ENCODE results near the gene ABHD17A. TPM values are rescaled to one million over a fixed set of nuclear protein-coding genes. Genes with fewer than 3 reads are reported as not detected.
"Not testable (repeated sequence)": the region's sequence is repeated elsewhere in the genome, so short reads cannot be mapped to it uniquely, and the experiment has no call there.

Gene ABHD17A
- total RNA-seq, 2 donors from 2014 or later: 92.6 to 99.5 TPM

- H3K9me3 ChIP-seq: no peaks in the 10 kb centered on the region
- no peaks in the 10 kb centered on the region for H3K27me3 ChIP-seq
- no peak for DNase-seq (ENCODE audit: low spot score)
- no peak overlapping the region for H3K4me3 ChIP-seq
- no peaks in the 10 kb centered on the region for H3K36me3 ChIP-seq
- H3K4me1 ChIP-seq: peaks cover 0 to 22% of the 10 kb centered on the region in 2 donors
- TF ChIP-seq, protein P1, sequence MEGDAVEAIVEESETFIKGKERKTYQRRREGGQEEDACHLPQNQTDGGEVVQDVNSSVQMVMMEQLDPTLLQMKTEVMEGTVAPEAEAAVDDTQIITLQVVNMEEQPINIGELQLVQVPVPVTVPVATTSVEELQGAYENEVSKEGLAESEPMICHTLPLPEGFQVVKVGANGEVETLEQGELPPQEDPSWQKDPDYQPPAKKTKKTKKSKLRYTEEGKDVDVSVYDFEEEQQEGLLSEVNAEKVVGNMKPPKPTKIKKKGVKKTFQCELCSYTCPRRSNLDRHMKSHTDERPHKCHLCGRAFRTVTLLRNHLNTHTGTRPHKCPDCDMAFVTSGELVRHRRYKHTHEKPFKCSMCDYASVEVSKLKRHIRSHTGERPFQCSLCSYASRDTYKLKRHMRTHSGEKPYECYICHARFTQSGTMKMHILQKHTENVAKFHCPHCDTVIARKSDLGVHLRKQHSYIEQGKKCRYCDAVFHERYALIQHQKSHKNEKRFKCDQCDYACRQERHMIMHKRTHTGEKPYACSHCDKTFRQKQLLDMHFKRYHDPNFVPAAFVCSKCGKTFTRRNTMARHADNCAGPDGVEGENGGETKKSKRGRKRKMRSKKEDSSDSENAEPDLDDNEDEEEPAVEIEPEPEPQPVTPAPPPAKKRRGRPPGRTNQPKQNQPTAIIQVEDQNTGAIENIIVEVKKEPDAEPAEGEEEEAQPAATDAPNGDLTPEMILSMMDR (IDR thresholded peaks at IDR 0.05): no peak
- no peak overlapping the region for H3K27ac ChIP-seq
Observed at GRCh38 chr19:1893791-1894190, 8.5 kb upstream of the ABHD17A start.

GRCh38 chr19:1889907-1890306 is 4.6 kb upstream of the ABHD17A start:
- H3K4me3 ChIP-seq: no peak overlapping the region
- no peaks in the 10 kb centered on the region for H3K9me3 ChIP-seq
- no peaks in the 10 kb centered on the region for H3K36me3 ChIP-seq
- H3K27me3 ChIP-seq: no peaks in the 10 kb centered on the region
- peaks cover 0 to 15% of the 10 kb centered on the region in 2 donors for H3K4me1 ChIP-seq
- no peak overlapping the region for H3K27ac ChIP-seq
- DNase-seq (ENCODE audit: low spot score): no peak
- TF ChIP-seq, protein P1 (IDR thresholded peaks at IDR 0.05): no peak

- H3K27me3 ChIP-seq: no peaks in the 10 kb centered on the region
- TF ChIP-seq, protein P1 (IDR thresholded peaks at IDR 0.05): no peak
- no peaks in the 10 kb centered on the region for H3K9me3 ChIP-seq
- DNase-seq (ENCODE audit: low spot score): no peak
- H3K27ac ChIP-seq: no peak overlapping the region
- no peak overlapping the region for H3K4me3 ChIP-seq
- no peaks in the 10 kb centered on the region for H3K36me3 ChIP-seq
- H3K4me1 ChIP-seq: peaks cover 0 to 30% of the 10 kb centered on the region in 2 donors
Observed at GRCh38 chr19:1888385-1888784, 3.1 kb upstream of the ABHD17A start.

DNA sequence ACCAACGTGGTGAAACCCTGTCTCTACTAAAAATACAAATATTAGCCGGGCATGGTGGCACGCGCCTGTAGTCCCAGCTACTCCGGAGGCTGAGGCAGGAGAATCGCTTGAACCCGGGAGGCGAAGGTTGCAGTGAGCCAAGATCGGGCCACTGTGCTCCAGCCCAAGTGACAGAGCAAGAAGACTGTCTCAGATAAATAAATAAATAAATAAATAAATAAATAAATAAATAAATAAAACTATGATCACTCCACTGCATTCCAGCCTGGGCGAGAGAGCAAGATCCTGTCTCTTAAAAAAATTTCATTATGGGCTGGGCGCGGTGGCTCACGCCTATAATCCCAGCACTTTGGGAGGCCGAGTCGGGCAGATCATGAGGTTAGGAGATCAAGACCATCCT is 1.1 kb upstream of the ABHD17A start:
- H3K9me3 ChIP-seq; DNase-seq (ENCODE audit: low spot score); H3K27me3 ChIP-seq; H3K36me3 ChIP-seq; H3K4me3 ChIP-seq; H3K27ac ChIP-seq: not testable (repeated sequence)
- peaks cover 0 to 50% of the 10 kb centered on the region in 2 donors for H3K4me1 ChIP-seq

DNA sequence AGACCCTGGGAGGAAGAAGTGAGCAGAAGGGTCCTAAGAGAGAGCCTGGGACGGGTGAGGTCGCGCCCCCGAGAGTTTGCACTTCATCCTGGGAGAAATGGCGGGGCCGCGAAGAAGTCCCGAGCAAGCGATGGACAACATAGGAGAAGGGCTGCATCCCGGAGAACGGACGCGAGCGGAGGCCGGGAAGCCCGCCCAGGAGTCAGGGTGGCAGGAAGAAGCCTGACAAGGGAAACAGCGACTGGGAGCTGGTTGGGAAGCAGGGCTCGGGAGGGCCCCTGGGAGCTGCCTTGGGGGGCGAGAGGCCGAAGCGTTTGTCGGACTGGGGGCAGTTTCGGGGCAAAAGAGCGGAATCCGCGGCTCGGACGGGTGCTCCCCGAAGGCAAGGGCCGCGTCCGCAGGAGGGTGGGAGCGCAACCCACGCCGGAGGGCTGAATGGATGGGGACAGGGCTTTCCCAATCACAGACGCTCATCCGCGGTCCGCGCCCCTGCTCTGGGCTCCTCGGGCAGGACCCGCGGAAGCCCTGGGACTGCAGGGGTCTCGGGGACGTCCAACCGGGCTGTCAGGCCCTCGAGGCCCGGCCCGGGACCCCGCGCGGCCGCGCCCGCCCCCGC is 469 bp downstream of the ABHD17A start:
- Histone ChIP-seq H3K27me3 (no peaks in the 10 kb centered on the region), H3K27ac (peak overlapping the region; percentile 83 to 90), H3K9me3 (no peaks in the 10 kb centered on the region), H3K36me3 (peaks cover 5% of the 10 kb centered on the region), H3K4me1 (peaks cover 0 to 65% of the 10 kb centered on the region in 2 donors), H3K4me3 (peak overlapping the region; percentile 92 to 94)
- TF ChIP-seq, protein P1 (IDR thresholded peaks at IDR 0.05): no peak
- DNase-seq (ENCODE audit: low spot score): no peak

DNA sequence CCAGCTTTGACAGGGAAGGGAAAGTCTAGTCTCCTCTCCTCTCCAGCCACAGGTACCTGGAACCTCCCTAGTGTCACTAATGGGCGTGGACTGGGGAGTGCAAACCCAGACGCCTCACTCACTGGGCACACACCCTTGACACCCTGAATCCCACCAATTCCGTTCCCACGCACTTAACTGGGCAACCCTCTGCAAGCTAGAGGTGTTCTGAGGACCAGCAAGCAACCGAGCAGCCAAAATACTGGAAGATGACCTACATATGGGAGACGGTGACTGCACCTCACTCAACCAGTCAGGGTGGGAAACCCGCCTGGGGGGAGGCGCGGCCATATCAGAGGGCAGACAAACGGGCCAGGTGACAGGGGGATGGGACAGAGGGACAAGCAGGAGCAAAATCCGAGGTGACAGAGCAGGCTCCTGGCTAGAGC is 991 bp downstream of the ABHD17A start:
- peak overlapping the region; percentile 92 to 94 for H3K4me3 ChIP-seq
- no peaks in the 10 kb centered on the region for H3K9me3 ChIP-seq
- H3K36me3 ChIP-seq: peaks cover 5% of the 10 kb centered on the region
- H3K27ac ChIP-seq: peak overlapping the region; percentile 83 to 90
- H3K4me1 ChIP-seq: peaks cover 0 to 66% of the 10 kb centered on the region in 2 donors
- TF ChIP-seq, protein P1 (IDR thresholded peaks at IDR 0.05): no peak
- H3K27me3 ChIP-seq: no peaks in the 10 kb centered on the region
- no peak for DNase-seq (ENCODE audit: low spot score)

Data from right atrium auricular region (tissue), 2 donors.